Stomach (tissue), 19 donors: ENCODE results near the gene CHM. TPM values are rescaled to one million over a fixed set of nuclear protein-coding genes. Genes with fewer than 3 reads are reported as not detected.

Experiments used
- DNase-seq, 2 donors: peaks; one replicate each; pipeline versions ENCODE4 v3.0.0 to v3.0.0-alpha.2; 2013 to 2019
- H3K27ac ChIP-seq, 5 donors: fragments of 200-600 bp in 4 of 5; sonication (generic) in 4 of 5; one replicate each; pipeline ENCODE4 v1.5.1; 2013 to 2019; ENCODE audit warnings: mild to moderate bottlenecking in 1 of 5, moderate library complexity in 1 of 5
- H3K27me3 ChIP-seq, 3 donors: fragments of 200-600 bp; sonication (generic); one replicate each; pipeline ENCODE4 v1.5.1; 2017 to 2019; ENCODE audit warnings: mixed run types in 1 of 3
- H3K36me3 ChIP-seq, 4 donors: fragments of 200-600 bp; sonication (generic); 1 replicate in 3 of 4; 2 replicates in 1 of 4; pipeline ENCODE4 v1.5.1; 2016 to 2019
- H3K4me1 ChIP-seq, 4 donors: fragments of 200-600 bp; sonication (generic); one replicate each; pipeline ENCODE4 v1.5.1; 2016 to 2019
- H3K4me3 ChIP-seq, 4 donors: fragments of 200-600 bp; sonication (generic) in 3 of 4; one replicate each; pipeline ENCODE4 v1.5.1; 2016 to 2019; ENCODE audit warnings: mild to moderate bottlenecking in 1 of 4
- H3K9me3 ChIP-seq, 4 donors: fragments of 200-600 bp; sonication (generic); one replicate each; pipeline ENCODE4 v1.5.1; 2016 to 2019
- CTCF ChIP-seq, 7 experiments: fragments of 450-650 bp in 4 of 7; fragments of 200-600 bp in 3 of 7; sonication (generic) in 3 of 7; IDR thresholded peaks; one replicate each; pipeline ENCODE4 v1.5.1; 2016 to 2019; ENCODE audit warnings: antibody characterized with exemption in 7 of 7, control low read depth in 2 of 7, mild to moderate bottlenecking in 1 of 7
- EP300 ChIP-seq: sonication (generic); formaldehyde crosslinking; IDR thresholded peaks from one replicate; pipeline ENCODE4 v1.6.1; 2017; ENCODE audit warnings: antibody characterized with exemption
- POLR2A ChIP-seq, 4 donors: fragments of 450-650 bp; IDR thresholded peaks; one replicate each; pipeline ENCODE4 v1.6.1; 2016; ENCODE audit warnings: antibody characterized with exemption in 4 of 4, control low read depth in 2 of 4, mild to moderate bottlenecking in 1 of 4, moderate library complexity in 1 of 4
- POLR2AphosphoS5 ChIP-seq, 3 donors: sonication (generic); formaldehyde crosslinking; IDR thresholded peaks; one replicate each; pipeline ENCODE4 v1.6.1; 2016; ENCODE audit warnings: antibody characterized with exemption in 3 of 3
- WGBS, 5 donors: extraction: QIAGEN DNeasy Blood & Tissue Kit in 3 of 5; methylation state at CpG; one replicate each; pipeline versions ENCODE4 v1.1.5 to v1.1.7; 2013 to 2018; 5-methylcytosine and 5-hydroxymethylcytosine counted together
- intact Hi-C: fragments of 100-400 bp; cut with DNase I; formaldehyde crosslinking; loops from one replicate; pipeline ENCODE4 v1.15.1; 2023; ENCODE audit warnings: low total_unique reads
- long read RNA-seq, 10 donors: transcript quantifications; one replicate each; lab custom pipeline, GENCODE V29; 2026
- polyA plus RNA-seq, 3 donors: library from polyadenylated mRNA; stranded (reverse); fragments of 200-250 nt; gene quantifications; one replicate each; pipeline ENCODE4 v1.2.3, GENCODE V29; 2013
- total RNA-seq, 5 donors: library from RNA; depleted of rRNA; stranded (reverse); fragments of >200 nt; gene quantifications; one replicate each; pipeline versions ENCODE4 v1.1.0 to v1.2.3, GENCODE V29; 2014 to 2016
- donor health status: healthy with polysubstance abuse.
- donor health status: Bipolar disorder and iron deficiency.
- donor health status: healthy.

The CHM gene
- total RNA-seq (10 to 100 TPM in 4 of 5 donors, under 1 TPM in 1; 0.58 to 31.0 (median 13.2) TPM), polyA plus RNA-seq (1 to 10 TPM; 7.1 to 7.5 (median 7.2) TPM)
- long read RNA-seq, donor 1, full-length matches to known transcripts = 1 of 1 reads
- long read RNA-seq, donor 1, partial matches to known transcripts = 0 of 1 reads
- long read RNA-seq, donor 1, other reads (novel, unspliced or antisense) = 0 of 1 reads
- long read RNA-seq, donor 2, full-length matches to known transcripts = 2 of 2 reads
- long read RNA-seq, donor 2, partial matches to known transcripts = 0 of 2 reads
- long read RNA-seq, donor 2, other reads (novel, unspliced or antisense) = 0 of 2 reads
- long read RNA-seq, donor 3, partial matches to known transcripts = 0 of 1 reads
- long read RNA-seq, donor 3, other reads (novel, unspliced or antisense) = 0 of 1 reads
- long read RNA-seq, donor 4 = 0 reads
- long read RNA-seq, donor 5, full-length matches to known transcripts = 1 of 1 reads
- long read RNA-seq, donor 5, partial matches to known transcripts = 0 of 1 reads
- long read RNA-seq, donor 5, other reads (novel, unspliced or antisense) = 0 of 1 reads
- long read RNA-seq, donor 6, full-length matches to known transcripts = 2 of 2 reads
- long read RNA-seq, donor 6, partial matches to known transcripts = 0 of 2 reads
- long read RNA-seq, donor 6, other reads (novel, unspliced or antisense) = 0 of 2 reads
- long read RNA-seq, donor 7, full-length matches to known transcripts = 1 of 1 reads
- long read RNA-seq, donor 7, partial matches to known transcripts = 0 of 1 reads
- long read RNA-seq, donor 7, other reads (novel, unspliced or antisense) = 0 of 1 reads
- long read RNA-seq, donor 8, full-length matches to known transcripts = 2 of 2 reads
- long read RNA-seq, donor 8, partial matches to known transcripts = 0 of 2 reads
- long read RNA-seq, donor 8, other reads (novel, unspliced or antisense) = 0 of 2 reads
- long read RNA-seq, donor 9, partial matches to known transcripts = 6 of 6 reads
- long read RNA-seq, donor 9, other reads (novel, unspliced or antisense) = 0 of 6 reads
- long read RNA-seq, donor 10 = 0 reads

- Histone ChIP-seq H3K4me1 (peaks cover 0 to 20% (median 5%) of the 10 kb centered on the region in 4 donors), H3K27me3 (peaks cover 0 to 5% (median 0%) of the 10 kb centered on the region in 3 donors), H3K9me3 (peaks cover 0 to 4% (median 0%) of the 10 kb centered on the region in 4 donors), H3K27ac (peak within 1 kb of the TSS; percentile 75 to 87 (median 81)), H3K4me3 (peak within 1 kb of the TSS; percentile 47 to 59 (median 52)), H3K36me3 (no peaks in the 10 kb centered on the region)
- no peak for TF ChIP-seq POLR2A (IDR thresholded peaks at IDR 0.05)
- peak; percentile 76 to 85 (median 78) for TF ChIP-seq POLR2AphosphoS5 (IDR thresholded peaks at IDR 0.05)
- 0 to 29% (median 3%) methylated on average over 18 to 25 of the region's 25 CpGs for WGBS, 5 donors
- DNase-seq = peak; percentile 45 to 95
- intact Hi-C loops = no loop called here
Measured at GRCh38 chrX:86047174-86047935, at the start of gene CHM. Gene CHM, minus strand, starts transcription at chrX:86047558. Its CDS starts 26 bp downstream, at chrX:86047532.

- Histone ChIP-seq H3K4me3 (no peak overlapping the region), H3K27me3 (no peaks in the 10 kb centered on the region), H3K36me3 (no peaks in the 10 kb centered on the region), H3K4me1 (no peaks in the 10 kb centered on the region), H3K9me3 (peaks cover 0 to 14% (median 4%) of the 10 kb centered on the region in 4 donors), H3K27ac (no peak overlapping the region)
- TF ChIP-seq EP300 (no peak), POLR2A (IDR thresholded peaks at IDR 0.05) (no peak), POLR2AphosphoS5 (IDR thresholded peaks at IDR 0.05) (no peak), CTCF (IDR thresholded peaks at IDR 0.05) (no peak)
- no peak for DNase-seq
- WGBS, 5 donors = 39 to 48% (median 41%) methylated on average over 5 of the region's 5 CpGs
- intact Hi-C loops = no loop called here
Measured at GRCh38 chrX:86078650-86079049, 31.3 kb upstream of the CHM start.

- H3K4me1 ChIP-seq = no peaks in the 10 kb centered on the region
- intact Hi-C loops = no loop called here
- H3K27ac ChIP-seq = no peak overlapping the region
- no peaks in the 10 kb centered on the region for H3K9me3 ChIP-seq
- DNase-seq = peak in 1 of 2 donors; percentile 3
- no peaks in the 10 kb centered on the region for H3K27me3 ChIP-seq
- WGBS, 5 donors = 58 to 78% (median 69%) methylated on average over 4 of the region's 4 CpGs
- no peak overlapping the region for H3K4me3 ChIP-seq
- H3K36me3 ChIP-seq = no peaks in the 10 kb centered on the region
- TF ChIP-seq POLR2AphosphoS5 (IDR thresholded peaks at IDR 0.05) (no peak), EP300 (no peak), CTCF (IDR thresholded peaks at IDR 0.05) (no peak), POLR2A (IDR thresholded peaks at IDR 0.05) (no peak)
Measured at GRCh38 chrX:86066998-86067397, 19.6 kb upstream of the CHM start.

GRCh38 chrX:86061407-86061806 lies 14.0 kb upstream of the CHM start:
- H3K27me3 ChIP-seq = peaks cover 0 to 2% (median 0%) of the 10 kb centered on the region in 3 donors
- no peak overlapping the region for H3K4me3 ChIP-seq
- no peak overlapping the region for H3K27ac ChIP-seq
- TF ChIP-seq CTCF (IDR thresholded peaks at IDR 0.05) (no peak), POLR2AphosphoS5 (IDR thresholded peaks at IDR 0.05) (no peak), POLR2A (IDR thresholded peaks at IDR 0.05) (no peak), EP300 (no peak)
- intact Hi-C loops = no loop called here
- no peaks in the 10 kb centered on the region for H3K9me3 ChIP-seq
- 71 to 87% (median 78%) methylated on average over 3 of the region's 3 CpGs for WGBS, 5 donors
- no peak for DNase-seq
- H3K36me3 ChIP-seq = no peaks in the 10 kb centered on the region
- H3K4me1 ChIP-seq = no peaks in the 10 kb centered on the region
